Nephron progenitor cell (in vitro differentiated cells): ENCODE results near the gene EVL.
A peak's percentile ranks its signal among the peaks of the same experiment; 100 is the strongest.

ENCODE experiments used
- DNase-seq: peaks from one replicate; pipeline ENCODE4 v3.0.0; 2021
- H3K27ac Mint-ChIP-seq: 2 replicates; pipeline ENCODE4 v1.8.0; 2021; ENCODE audit warnings: mild to moderate bottlenecking, moderate library complexity, mixed read lengths
- H3K27me3 Mint-ChIP-seq: 2 replicates; pipeline ENCODE4 v1.8.0; 2021; ENCODE audit warnings: mild to moderate bottlenecking, low read depth, mixed read lengths; ENCODE audit not compliant: poor library complexity
- H3K36me3 Mint-ChIP-seq: 2 replicates; pipeline ENCODE4 v1.8.0; 2021; ENCODE audit warnings: low read depth, mixed read lengths
- H3K4me1 Mint-ChIP-seq: 2 replicates; pipeline ENCODE4 v1.8.0; 2021; ENCODE audit warnings: mixed read lengths
- H3K4me3 Mint-ChIP-seq: 2 replicates; pipeline ENCODE4 v1.8.0; 2021; ENCODE audit warnings: mild to moderate bottlenecking, moderate library complexity, mixed read lengths
- H3K9me3 Mint-ChIP-seq: 2 replicates; pipeline ENCODE4 v1.8.0; 2021; ENCODE audit warnings: mild to moderate bottlenecking, moderate library complexity, mixed read lengths
- TF ChIP-seq, protein P1 (sequence below): fragments of 200-600 bp; sonication (generic); IDR thresholded peaks from 2 replicates; pipeline ENCODE4 v1.5.0; 2021; ENCODE audit warnings: antibody characterized with exemption

EVL gene

DNA sequence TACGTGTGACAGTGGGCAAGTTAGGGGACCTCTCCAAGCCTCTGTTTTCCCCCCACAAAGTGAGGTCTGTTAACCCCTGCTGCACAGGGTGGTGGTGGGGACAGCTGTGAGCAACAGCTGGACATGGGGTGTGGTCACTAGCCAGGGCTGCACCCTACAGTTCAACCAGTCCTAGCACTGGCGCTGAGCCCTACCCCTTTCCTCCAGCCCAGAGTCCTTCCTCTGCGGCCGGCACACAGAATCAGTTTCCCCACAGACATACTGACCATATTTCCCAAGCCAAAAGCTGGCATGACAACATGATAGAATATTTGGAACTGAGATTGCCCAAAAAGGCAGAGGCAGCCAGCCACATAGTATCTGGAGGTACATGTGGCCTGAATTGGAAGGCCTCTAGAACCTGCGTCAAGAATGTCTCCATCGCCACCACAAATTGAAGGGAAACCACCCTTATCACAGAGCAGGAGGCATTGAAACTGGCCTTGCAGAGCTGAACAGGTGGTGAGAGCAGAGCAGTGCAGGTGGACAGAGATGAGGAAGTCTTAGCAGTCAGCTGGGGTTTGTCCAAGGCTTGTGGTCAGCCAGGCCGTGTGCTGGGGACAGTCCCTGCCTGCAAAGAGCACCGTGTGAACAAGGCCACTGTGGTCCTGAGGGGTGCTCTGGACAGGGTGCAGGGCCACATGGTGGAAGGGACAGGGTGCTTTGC, 73.0 kb downstream of the EVL start:
- H3K9me3 Mint-ChIP-seq, result no peaks in the 10 kb centered on the region
- H3K27me3 Mint-ChIP-seq, result peaks cover 4% of the 10 kb centered on the region
- peaks cover 18% of the 10 kb centered on the region for H3K4me1 Mint-ChIP-seq
- DNase-seq, result no peak
- TF ChIP-seq, protein P1, sequence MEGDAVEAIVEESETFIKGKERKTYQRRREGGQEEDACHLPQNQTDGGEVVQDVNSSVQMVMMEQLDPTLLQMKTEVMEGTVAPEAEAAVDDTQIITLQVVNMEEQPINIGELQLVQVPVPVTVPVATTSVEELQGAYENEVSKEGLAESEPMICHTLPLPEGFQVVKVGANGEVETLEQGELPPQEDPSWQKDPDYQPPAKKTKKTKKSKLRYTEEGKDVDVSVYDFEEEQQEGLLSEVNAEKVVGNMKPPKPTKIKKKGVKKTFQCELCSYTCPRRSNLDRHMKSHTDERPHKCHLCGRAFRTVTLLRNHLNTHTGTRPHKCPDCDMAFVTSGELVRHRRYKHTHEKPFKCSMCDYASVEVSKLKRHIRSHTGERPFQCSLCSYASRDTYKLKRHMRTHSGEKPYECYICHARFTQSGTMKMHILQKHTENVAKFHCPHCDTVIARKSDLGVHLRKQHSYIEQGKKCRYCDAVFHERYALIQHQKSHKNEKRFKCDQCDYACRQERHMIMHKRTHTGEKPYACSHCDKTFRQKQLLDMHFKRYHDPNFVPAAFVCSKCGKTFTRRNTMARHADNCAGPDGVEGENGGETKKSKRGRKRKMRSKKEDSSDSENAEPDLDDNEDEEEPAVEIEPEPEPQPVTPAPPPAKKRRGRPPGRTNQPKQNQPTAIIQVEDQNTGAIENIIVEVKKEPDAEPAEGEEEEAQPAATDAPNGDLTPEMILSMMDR, result no peak
- peaks cover 24% of the 10 kb centered on the region for H3K36me3 Mint-ChIP-seq
- H3K27ac Mint-ChIP-seq, result peak overlapping the region; percentile 61
- H3K4me3 Mint-ChIP-seq, result no peak overlapping the region

DNA sequence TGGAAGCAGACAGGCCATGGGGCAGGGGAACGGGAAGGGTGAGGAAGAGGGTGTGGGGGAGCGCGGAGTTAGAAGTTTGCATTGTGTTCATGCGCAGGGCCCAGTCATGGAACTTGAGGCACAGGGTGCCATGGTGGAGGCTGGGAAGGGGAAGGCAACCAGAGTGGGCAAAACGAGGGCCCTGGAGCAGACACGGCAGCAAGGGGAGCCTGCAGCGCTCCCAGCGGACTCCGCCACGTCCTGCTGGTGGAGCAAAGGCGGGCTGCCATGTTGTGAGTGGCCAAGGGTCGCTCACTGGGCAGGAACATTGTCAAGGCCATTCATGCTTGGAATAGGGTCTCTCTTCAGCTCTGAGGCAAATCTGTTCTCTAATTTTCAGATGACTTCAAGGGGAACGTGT, 73.7 kb downstream of the EVL start:
- no peaks in the 10 kb centered on the region for H3K9me3 Mint-ChIP-seq
- peak overlapping the region; percentile 83 for H3K27ac Mint-ChIP-seq
- no peak for DNase-seq
- H3K27me3 Mint-ChIP-seq, result peaks cover 3% of the 10 kb centered on the region
- TF ChIP-seq, protein P1, result no peak
- H3K36me3 Mint-ChIP-seq, result peaks cover 16% of the 10 kb centered on the region
- peaks cover 18% of the 10 kb centered on the region for H3K4me1 Mint-ChIP-seq
- H3K4me3 Mint-ChIP-seq, result no peak overlapping the region

DNA sequence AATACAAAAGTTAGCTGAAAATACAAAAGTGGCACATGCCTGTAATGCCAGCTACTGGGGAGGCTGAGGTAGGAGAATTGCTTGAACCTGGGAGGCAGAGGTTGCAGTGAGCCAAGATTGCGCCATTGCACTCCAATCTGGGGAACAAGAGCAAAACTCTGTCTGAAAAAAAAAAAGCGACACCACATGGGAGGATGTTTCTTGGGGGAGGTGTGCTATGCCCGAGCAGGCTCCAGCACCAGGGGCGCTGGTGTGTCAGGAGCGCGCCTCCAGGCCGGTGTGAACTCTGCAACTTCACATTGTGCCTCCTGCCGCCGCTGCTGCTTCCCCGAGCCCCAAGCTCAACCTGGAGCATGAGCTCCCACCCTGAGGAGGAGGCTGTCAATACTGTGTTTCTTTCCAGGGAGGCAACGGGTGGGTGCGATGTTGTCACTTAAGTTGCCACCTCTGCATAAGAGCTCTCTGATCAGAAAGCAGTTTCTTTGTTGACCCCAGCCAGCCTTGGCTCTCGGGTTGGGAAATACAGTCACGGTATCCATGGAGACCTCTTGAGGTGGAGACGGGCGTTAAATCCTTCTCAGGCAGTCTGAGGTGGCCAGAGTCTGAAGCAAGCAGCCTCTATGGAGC, 75.3 kb downstream of the EVL start:
- Mint-ChIP-seq H3K4me1 (peaks cover 18% of the 10 kb centered on the region), H3K4me3 (no peak overlapping the region), H3K27me3 (no peaks in the 10 kb centered on the region), H3K9me3 (no peaks in the 10 kb centered on the region), H3K27ac (peak overlapping the region; percentile 32), H3K36me3 (peaks cover 11% of the 10 kb centered on the region)
- TF ChIP-seq, protein P1, result peak; percentile 47
- peak; percentile 63 for DNase-seq

DNA sequence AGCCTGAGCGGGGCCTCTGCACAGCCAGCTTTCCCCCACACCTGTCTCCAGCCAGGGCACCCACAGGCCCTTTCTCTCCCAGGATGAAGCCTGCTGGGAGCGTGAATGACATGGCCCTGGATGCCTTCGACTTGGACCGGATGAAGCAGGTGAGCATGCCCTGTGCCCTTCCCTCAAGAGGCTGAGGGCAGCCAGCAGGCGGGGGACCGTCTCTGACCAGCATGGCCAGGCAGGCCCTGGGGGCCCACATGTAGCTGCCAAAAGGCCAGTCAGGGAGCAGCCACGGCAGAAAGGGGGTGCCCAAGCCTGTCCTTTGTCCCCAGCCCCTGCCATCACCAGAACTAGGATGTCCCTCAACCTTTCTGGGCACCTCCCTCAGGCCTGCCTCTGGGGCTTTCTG, 75.9 kb downstream of the EVL start:
- Mint-ChIP-seq H3K9me3 (no peaks in the 10 kb centered on the region), H3K36me3 (peaks cover 11% of the 10 kb centered on the region), H3K4me3 (no peak overlapping the region), H3K27ac (peak overlapping the region; percentile 32), H3K4me1 (peaks cover 18% of the 10 kb centered on the region), H3K27me3 (no peaks in the 10 kb centered on the region)
- DNase-seq, result no peak
- TF ChIP-seq, protein P1, result no peak

DNA sequence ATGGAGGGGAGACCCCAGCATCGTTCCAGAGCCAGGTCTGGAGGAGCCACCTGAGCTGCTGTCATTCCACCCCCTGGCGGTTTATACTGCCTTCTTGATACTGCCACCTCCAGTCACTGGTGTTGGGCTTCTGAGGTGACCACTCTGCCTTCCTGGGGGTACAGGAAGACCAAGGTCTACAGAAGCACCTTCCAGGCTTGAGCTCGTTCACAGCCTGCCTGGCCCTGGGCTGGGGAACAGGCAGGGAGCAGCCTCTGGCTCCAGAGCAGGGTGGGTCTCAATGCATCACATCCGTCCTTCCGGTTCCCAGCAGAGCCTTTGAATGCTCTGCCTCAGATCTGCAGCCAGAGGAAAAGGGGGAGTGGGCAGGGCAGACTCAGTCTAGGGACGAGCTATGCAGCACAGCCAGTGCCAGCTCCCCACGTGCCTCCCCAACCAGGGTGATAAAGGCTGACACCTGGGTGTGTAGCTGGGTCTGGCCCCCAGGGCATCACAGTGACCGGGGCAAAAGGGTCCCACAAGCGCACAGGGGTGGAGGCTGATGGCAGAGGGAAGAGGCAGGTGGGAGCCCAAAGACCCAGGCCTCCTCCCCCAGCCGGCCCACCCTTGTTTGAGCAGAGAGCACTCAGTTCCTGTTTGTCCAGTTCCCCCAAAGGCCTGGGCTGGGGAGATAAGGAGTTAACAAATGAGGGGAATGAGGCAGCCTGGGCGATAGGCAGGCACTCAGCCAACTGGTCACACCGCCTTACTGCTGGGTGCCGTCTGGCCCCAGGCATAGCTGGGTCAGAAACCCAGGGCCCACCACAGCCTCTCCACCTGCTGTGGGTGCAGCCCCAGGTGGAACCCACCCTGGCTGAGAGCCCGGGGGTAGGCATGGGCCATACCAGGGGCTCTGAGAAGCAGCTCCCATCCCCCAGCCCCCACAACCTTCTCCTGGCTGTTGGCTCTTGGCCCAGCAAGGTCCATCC, 77.1 kb downstream of the EVL start:
- peaks cover 11% of the 10 kb centered on the region for H3K36me3 Mint-ChIP-seq
- TF ChIP-seq, protein P1, result no peak
- no peaks in the 10 kb centered on the region for H3K9me3 Mint-ChIP-seq
- H3K4me1 Mint-ChIP-seq, result peaks cover 18% of the 10 kb centered on the region
- H3K4me3 Mint-ChIP-seq, result no peak overlapping the region
- no peak overlapping the region for H3K27ac Mint-ChIP-seq
- H3K27me3 Mint-ChIP-seq, result no peaks in the 10 kb centered on the region
- no peak for DNase-seq
